Measurements from ENCODE around the gene KRT32.
"Not testable (repeated sequence)": the region's sequence is repeated elsewhere in the genome, so short reads cannot be mapped to it uniquely, and the experiment has no call there.

The KRT32 gene

GRCh38 chr17:41428591-41429291 lies 38.4 kb downstream of the KRT32 start:
- no peak for DNase-seq (ENCODE audit: low read depth in 3 of 3)

- no peak for DNase-seq (ENCODE audit: low read depth in 3 of 3)
These were observed 43.0 kb downstream of the KRT32 start, which contains the start of gene KRT37 for GRCh38 chr17:41424111-41424635. Gene KRT37 (minus strand): TSS chr17:41424585. CDS start chr17:41424523, 62 bp downstream.

- not testable (repeated sequence) for DNase-seq (ENCODE audit: low read depth in 3 of 3)
These were observed 44.6 kb downstream of the KRT32 start for GRCh38 chr17:41422586-41422985.

DNA sequence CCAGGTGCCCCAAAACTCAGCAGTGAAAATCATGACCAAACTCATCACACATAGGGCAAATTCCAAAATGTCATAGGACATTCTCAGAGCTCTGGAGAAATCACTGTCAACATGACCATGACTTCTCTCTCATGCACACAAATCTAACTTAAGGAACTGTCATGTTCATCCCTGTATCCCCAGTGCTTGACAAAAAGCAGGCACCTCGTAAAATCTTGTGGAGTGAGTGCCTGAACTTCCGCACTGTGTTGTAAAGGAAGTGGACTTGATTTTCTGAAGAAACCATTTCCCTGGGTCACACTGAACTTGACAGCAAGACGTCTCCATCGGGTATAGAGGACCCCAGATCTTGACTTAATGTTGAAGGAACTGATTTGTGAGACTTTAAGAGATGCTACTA lies 45.6 kb downstream of the KRT32 start:
- DNase-seq (ENCODE audit: low read depth in 3 of 3): no peak

- no peak for DNase-seq (ENCODE audit: low read depth in 3 of 3)
These were observed 46.1 kb downstream of the KRT32 start for GRCh38 chr17:41421116-41421515.

- DNase-seq (ENCODE audit: low read depth in 3 of 3): no peak
These were observed 47.1 kb downstream of the KRT32 start for GRCh38 chr17:41420134-41420533.

- DNase-seq (ENCODE audit: low read depth in 3 of 3): no peak
These were observed 47.5 kb downstream of the KRT32 start for GRCh38 chr17:41419716-41420115.

DNA sequence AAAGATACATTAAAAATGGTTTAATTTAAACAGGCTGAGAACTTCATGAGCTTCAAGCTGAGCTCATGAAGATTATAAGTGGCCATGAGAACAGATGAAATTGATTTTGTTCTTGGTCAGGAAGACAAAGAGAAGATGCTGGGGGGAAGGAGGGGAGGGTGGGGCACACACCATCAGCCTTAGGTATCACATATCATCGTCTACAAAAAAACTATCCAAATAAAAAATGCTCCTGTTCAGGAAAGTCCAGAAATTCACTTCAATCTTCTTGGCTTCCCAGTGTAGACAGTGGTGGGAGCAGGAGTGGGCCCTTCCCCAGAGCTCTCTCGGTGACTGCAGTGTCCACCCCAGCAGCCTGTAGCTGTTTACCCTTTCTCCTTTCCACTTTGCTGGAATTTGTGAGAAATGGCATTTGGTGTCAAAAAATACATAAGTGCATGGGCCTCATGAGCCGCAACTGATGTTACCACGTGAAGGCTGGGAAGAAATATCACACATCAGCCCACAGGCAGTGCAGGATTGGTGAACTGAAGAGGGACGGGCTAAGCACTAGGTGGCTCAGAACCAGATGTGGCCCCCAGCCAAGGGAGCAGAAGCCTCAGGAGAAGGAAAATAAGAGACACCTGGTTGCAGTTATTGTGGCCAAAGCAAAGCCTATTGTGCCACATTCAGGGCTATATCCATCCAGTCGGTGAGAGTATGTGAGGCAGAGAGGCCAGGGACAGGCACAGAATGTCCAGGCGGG lies 48.9 kb downstream of the KRT32 start:
- DNase-seq (ENCODE audit: low read depth in 3 of 3): no peak

GRCh38 chr17:41417576-41418015 lies 49.6 kb downstream of the KRT32 start:
- DNase-seq (ENCODE audit: low read depth in 3 of 3): no peak

GRCh38 chr17:41417127-41417526 lies 50.1 kb downstream of the KRT32 start:
- no peak for DNase-seq (ENCODE audit: low read depth in 3 of 3)

- no peak for DNase-seq (ENCODE audit: low read depth in 3 of 3)
These were observed 50.7 kb downstream of the KRT32 start for GRCh38 chr17:41416479-41416878.

- no peak for DNase-seq (ENCODE audit: low read depth in 3 of 3)
These were observed 51.3 kb downstream of the KRT32 start for GRCh38 chr17:41415833-41416335.

- no peak for DNase-seq (ENCODE audit: low read depth in 3 of 3)
These were observed 51.8 kb downstream of the KRT32 start for GRCh38 chr17:41415411-41415810.

DNA sequence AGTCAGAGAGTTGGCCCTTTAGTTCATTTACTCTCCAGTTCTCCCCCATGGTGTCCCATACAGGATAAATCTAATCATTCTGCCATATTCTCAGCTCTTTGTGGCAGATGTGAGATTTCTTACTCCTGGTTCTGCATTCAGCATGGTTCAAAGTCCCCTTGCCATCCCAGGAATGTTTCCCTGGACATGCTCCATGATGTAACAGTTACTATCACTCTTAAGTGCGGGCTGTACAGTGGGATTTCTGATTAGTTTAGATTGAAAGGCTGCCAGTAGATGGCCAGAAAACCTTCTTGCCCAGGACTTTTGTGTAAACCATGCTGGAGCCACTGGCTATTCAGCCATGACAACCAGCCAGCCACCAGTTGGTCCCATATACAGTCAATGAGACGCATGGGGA lies 53.2 kb downstream of the KRT32 start:
- no peak for DNase-seq (ENCODE audit: low read depth in 3 of 3)

- no peak for DNase-seq (ENCODE audit: low read depth in 3 of 3)
These were observed 53.7 kb downstream of the KRT32 start for GRCh38 chr17:41413353-41413957.

DNA sequence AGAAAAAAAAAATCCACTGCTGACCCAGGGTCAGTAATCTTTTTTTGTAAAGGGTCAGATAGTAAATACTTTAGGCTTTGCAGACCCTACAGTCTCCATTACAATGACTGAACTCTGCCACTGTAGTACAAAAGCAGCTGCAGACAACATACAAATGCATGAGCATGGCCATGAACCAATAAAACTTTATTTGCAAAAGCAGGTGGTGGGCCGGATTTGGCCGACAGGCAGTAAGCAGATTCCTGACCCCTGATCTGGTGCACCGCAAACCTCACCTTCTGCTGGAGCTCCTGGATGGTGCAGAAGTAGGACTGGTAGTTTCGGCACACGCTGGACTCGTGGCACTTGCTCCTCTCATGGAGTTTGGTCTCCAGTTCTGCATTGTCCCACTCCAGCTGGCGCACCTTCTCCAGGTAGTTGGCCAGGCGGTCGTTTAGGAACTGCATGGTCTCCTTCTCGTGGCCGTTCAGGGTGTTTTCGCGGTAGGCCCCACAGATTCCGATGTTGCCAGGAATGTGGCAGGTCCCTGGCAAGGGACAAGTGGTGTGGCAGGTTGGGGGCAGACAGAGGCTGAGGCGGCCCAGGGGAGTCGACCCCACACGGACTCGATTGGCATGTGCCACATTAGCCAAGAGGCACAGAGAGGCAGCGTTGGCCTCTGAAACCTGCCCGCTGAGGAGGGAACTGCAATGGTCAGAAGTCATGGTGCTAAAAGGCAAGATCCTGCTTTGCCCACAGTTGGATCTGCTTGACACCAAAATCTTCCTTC lies 55.9 kb downstream of the KRT32 start:
- no peak for DNase-seq (ENCODE audit: low read depth in 3 of 3)
